ENCODE measurements around the gene PTGES3. TPM values are rescaled to one million over a fixed set of nuclear protein-coding genes. Genes with fewer than 3 reads are reported as not detected.
A peak's percentile ranks its signal among the peaks of the same experiment; 100 is the strongest.

The PTGES3 gene
- total RNA-seq, 2 experiments from 2014 or later, result 284 to 386 TPM

- intact Hi-C loops (cut with DNase I, micrococcal nuclease), result loop anchor here in 1 of 2 experiments (1.0 to 10.0 kb wide), 7 partner anchors 96 to 1125 kb away; partner anchors contain the start of genes CDK4, MARCHF9, NABP2 and NACA
- Mint-ChIP-seq H3K4me3 (peak overlapping the region; percentile 96), H3K27ac (peak overlapping the region; percentile 93), H3K36me3 (ENCODE audit: low read depth) (peaks cover 32% of the 10 kb centered on the region), H3K9me3 (ENCODE audit: low read depth) (no peaks in the 10 kb centered on the region), H3K27me3 (no peaks in the 10 kb centered on the region), H3K4me1 (peaks cover 73% of the 10 kb centered on the region)
- ChIA-PET POLR2A (interaction anchor here (1.9 to 2.0 kb wide), 2 partner anchors 55 to 59 kb away, joined by 12 to 14 read pairs; partner anchors contain the start of gene PTGES3), CTCF (interaction anchor here (0.6 to 2.1 kb wide), 9 partner anchors 8 to 437 kb away, joined by 3 to 16 read pairs (median 4); no protein-coding TSS in a partner anchor)
- DNase-seq (peak; percentile 69), ATAC-seq (peak; percentile 31)
Measured at GRCh38 chr12:56629459-56630179, 58.5 kb downstream of the PTGES3 start.

DNA sequence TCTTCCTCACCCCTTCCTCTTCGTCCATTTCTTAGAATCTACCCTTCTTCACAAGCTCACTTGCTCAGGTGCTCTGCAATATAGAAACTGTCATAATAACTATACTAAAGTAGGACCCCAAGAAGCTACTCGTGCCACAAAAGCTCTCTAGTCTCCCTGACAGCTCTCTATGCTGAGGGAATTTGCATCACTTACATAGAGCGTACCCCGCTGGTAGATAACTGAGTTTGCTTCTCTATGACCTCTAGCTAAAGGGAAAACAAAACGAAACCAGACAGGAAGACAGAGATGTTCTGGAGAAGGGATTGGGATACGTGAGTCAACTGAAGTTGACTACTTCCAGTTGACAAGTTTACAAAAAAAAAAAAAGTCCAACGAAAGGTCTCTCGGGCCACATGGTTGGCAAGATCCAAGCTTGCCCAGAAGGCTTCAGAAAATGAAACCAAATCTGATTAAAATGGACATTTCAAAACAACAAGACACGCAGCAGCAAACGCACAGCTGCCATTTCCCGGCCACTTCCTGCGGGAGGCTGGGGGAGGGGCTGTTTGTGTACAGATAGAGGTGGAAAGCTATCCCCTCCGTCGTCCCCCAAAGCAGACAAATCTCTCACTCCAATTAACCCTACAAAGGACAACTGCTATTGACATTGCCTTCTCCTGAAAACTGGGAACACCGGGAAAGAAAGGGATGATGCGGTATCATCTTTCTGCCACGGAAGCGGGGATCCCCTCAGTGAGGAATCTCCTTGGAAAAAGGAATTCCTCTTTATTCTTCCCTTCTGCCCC is 59.2 kb downstream of the PTGES3 start:
- Mint-ChIP-seq H3K4me3 (peak overlapping the region; percentile 96), H3K27me3 (no peaks in the 10 kb centered on the region), H3K27ac (peak overlapping the region; percentile 93), H3K36me3 (ENCODE audit: low read depth) (peaks cover 34% of the 10 kb centered on the region), H3K4me1 (peaks cover 74% of the 10 kb centered on the region), H3K9me3 (ENCODE audit: low read depth) (no peaks in the 10 kb centered on the region)
- DNase-seq (peak; percentile 78), ATAC-seq (peak; percentile 15)
- intact Hi-C loops (cut with DNase I, micrococcal nuclease), result loop anchor here in 1 of 2 experiments (1.0 kb wide), 1 partner anchor 7 kb away; no protein-coding TSS in a partner anchor
- ChIA-PET POLR2A (interaction anchor here (0.6 to 2.0 kb wide), 6 partner anchors 8 to 96 kb away, joined by 3 to 14 read pairs (median 8); partner anchors contain the start of genes NACA and PTGES3), CTCF (interaction anchor here (0.6 to 2.1 kb wide), 15 partner anchors 8 to 436 kb away, joined by 3 to 16 read pairs (median 4); partner anchors contain the start of gene ATP5F1B)

DNA sequence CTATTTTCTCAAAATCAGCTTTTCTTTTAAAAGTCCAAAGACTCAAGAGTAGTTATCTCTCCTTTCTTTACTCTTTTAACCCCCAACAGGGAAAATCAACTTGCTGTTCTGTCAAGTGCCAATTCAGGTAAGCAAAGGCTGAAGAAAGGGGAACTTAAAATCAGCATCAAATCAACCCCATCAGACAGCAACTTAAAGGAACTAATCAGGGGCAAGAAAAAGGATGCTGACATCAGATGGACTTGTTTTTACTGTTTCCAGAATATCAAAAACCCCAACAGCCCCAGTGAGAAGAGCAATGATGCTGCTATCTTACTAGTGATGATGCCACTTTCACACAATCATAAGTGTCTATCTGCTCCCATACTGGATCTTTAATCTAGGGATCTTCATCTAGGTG is 61.4 kb downstream of the PTGES3 start:
- Mint-ChIP-seq H3K4me1 (peaks cover 67% of the 10 kb centered on the region), H3K27me3 (no peaks in the 10 kb centered on the region), H3K36me3 (ENCODE audit: low read depth) (peaks cover 41% of the 10 kb centered on the region), H3K27ac (peak overlapping the region; percentile 74), H3K9me3 (ENCODE audit: low read depth) (no peaks in the 10 kb centered on the region), H3K4me3 (no peak overlapping the region)
- ATAC-seq (no peak), DNase-seq (no peak)
- ChIA-PET POLR2A (interaction anchor here (0.6 kb wide), 2 partner anchors 42 to 100 kb away, joined by 3 read pairs; no protein-coding TSS in a partner anchor), CTCF (interaction anchor here (0.8 to 1.3 kb wide), 2 partner anchors 10 to 35 kb away, joined by 3 to 7 read pairs; no protein-coding TSS in a partner anchor)
- intact Hi-C loops (cut with DNase I, micrococcal nuclease), result no loop called here

DNA sequence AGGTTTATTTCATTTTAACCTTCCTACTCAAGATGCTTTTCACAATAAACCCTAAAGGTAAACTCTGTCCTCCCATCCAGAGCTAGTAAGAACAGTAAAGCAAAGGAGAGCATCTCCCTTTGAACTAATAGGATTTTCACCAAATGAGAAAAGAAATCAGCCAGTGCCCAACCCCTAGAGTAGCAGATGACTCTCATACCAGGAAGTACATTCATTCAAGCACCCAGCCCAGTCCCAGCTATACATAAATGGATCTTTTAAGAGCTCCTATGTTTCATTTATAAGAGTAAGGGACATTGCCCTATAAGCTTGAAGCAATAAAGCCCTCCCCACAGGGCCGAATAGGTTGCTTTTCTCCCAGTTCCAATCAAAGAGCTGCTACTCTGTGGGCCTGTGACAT is 65.5 kb downstream of the PTGES3 start:
- peak; percentile 84 for ATAC-seq
- Mint-ChIP-seq H3K27me3 (no peaks in the 10 kb centered on the region), H3K27ac (peak overlapping the region; percentile 7), H3K4me3 (no peak overlapping the region), H3K36me3 (ENCODE audit: low read depth) (peaks cover 35% of the 10 kb centered on the region), H3K4me1 (peaks cover 55% of the 10 kb centered on the region), H3K9me3 (ENCODE audit: low read depth) (no peaks in the 10 kb centered on the region)
- ChIA-PET POLR2A (no interaction called here), CTCF (interaction anchor here (1.0 to 3.9 kb wide), 2 partner anchors 14 to 31 kb away, joined by 3 to 22 read pairs; no protein-coding TSS in a partner anchor)
- intact Hi-C loops (cut with DNase I, micrococcal nuclease), result no loop called here
- no peak for DNase-seq

DNA sequence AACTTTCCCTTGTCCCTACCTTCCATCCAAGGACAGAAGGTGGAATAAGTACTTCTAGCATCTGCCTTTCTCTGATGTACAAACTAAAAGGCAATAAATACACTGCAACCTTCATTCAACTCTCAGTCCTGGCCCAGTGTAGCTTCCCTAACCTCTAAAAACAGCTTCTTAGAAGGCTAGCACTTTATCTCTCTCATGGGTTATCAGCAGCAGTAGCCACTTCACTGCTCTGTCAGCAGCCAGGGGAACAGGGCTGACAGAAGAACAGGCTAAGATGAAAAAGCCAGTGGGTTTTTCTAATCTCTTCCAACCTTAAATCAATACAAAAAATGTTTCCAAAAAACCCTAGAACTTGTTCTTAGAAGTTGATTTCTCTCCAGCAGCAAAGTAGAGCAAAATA is 71.2 kb downstream of the PTGES3 start:
- no peak overlapping the region for H3K4me3 Mint-ChIP-seq
- no peaks in the 10 kb centered on the region for H3K9me3 Mint-ChIP-seq (ENCODE audit: low read depth)
- H3K27me3 Mint-ChIP-seq, result no peaks in the 10 kb centered on the region
- peak overlapping the region; percentile 53 for H3K27ac Mint-ChIP-seq
- ChIA-PET POLR2A (no interaction called here), CTCF (interaction anchor here (0.6 to 1.4 kb wide), 2 partner anchors 12 to 144 kb away, joined by 3 to 11 read pairs; no protein-coding TSS in a partner anchor)
- DNase-seq, result no peak
- intact Hi-C loops (cut with DNase I, micrococcal nuclease), result no loop called here
- peaks cover 57% of the 10 kb centered on the region for H3K36me3 Mint-ChIP-seq (ENCODE audit: low read depth)
- H3K4me1 Mint-ChIP-seq, result peaks cover 14% of the 10 kb centered on the region
- ATAC-seq, result no peak

- H3K36me3 Mint-ChIP-seq (ENCODE audit: low read depth), result peaks cover 63% of the 10 kb centered on the region
- intact Hi-C loops (cut with DNase I, micrococcal nuclease), result no loop called here
- no peak overlapping the region for H3K27ac Mint-ChIP-seq
Measured at GRCh38 chr12:56616244-56616643, 71.8 kb downstream of the PTGES3 start.

GRCh38 chr12:56614627-56615026 is 73.5 kb downstream of the PTGES3 start:
- Mint-ChIP-seq H3K27me3 (no peaks in the 10 kb centered on the region), H3K9me3 (ENCODE audit: low read depth) (no peaks in the 10 kb centered on the region), H3K4me3 (no peak overlapping the region), H3K27ac (no peak overlapping the region), H3K4me1 (peaks cover 8% of the 10 kb centered on the region), H3K36me3 (ENCODE audit: low read depth) (peaks cover 66% of the 10 kb centered on the region)
- ATAC-seq (no peak), DNase-seq (no peak)
- CTCF ChIA-PET, result interaction anchor here (0.6 kb wide), 1 partner anchor 12 kb away, joined by 3 read pairs; no protein-coding TSS in a partner anchor
- intact Hi-C loops (cut with DNase I, micrococcal nuclease), result no loop called here
- POLR2A ChIA-PET, result no interaction called here

More at GRCh38 chr12:56616244-56616643, 71.8 kb downstream of the PTGES3 start:
- POLR2A ChIA-PET, result no interaction called here
- Mint-ChIP-seq H3K4me3 (no peak overlapping the region), H3K4me1 (peaks cover 14% of the 10 kb centered on the region), H3K27me3 (no peaks in the 10 kb centered on the region), H3K9me3 (ENCODE audit: low read depth) (no peaks in the 10 kb centered on the region)
- DNase-seq (no peak), ATAC-seq (no peak)
- CTCF ChIA-PET, result interaction anchor here (0.6 to 1.4 kb wide), 3 partner anchors 13 to 143 kb away, joined by 3 to 11 read pairs (median 3); no protein-coding TSS in a partner anchor

Other genes starting within 250 kb of the PTGES3 start
- 10 to 100 TPM; 46.3 to 47.3 TPM for gene TIMELESS, start 238.9 kb downstream of the PTGES3 start, total RNA-seq
- gene MIP, start 233.6 kb downstream of the PTGES3 start, total RNA-seq, result not detected
- 1 to 10 TPM; 3.1 TPM for gene SPRYD4, start 219.7 kb downstream of the PTGES3 start, total RNA-seq
- gene GLS2, start 200.1 kb downstream of the PTGES3 start, total RNA-seq, result 1 to 10 TPM; 8.7 TPM
- gene RBMS2, start 166.5 kb downstream of the PTGES3 start, total RNA-seq, result 1 to 10 TPM; 5.0 to 7.0 TPM
- 100 to 1,000 TPM in 1 of 2 experiments, 10 to 100 TPM in 1; 79.4 to 129 TPM for gene BAZ2A, start 58.0 kb downstream of the PTGES3 start, total RNA-seq
- gene ATP5F1B, start 42.3 kb downstream of the PTGES3 start, total RNA-seq, result 100 to 1,000 TPM; 756 to 818 TPM
- 1,000 to 10,000 TPM; 1,215 to 1,231 TPM for gene NACA, start 37.0 kb upstream of the PTGES3 start, total RNA-seq
- gene PRIM1, start 64.0 kb upstream of the PTGES3 start, total RNA-seq, result 10 to 100 TPM; 81.3 to 83.7 TPM
- 1 to 10 TPM; 2.6 to 5.1 TPM for gene HSD17B6, start 75.0 kb upstream of the PTGES3 start, total RNA-seq
- not detected for gene SDR9C7, start 246.1 kb upstream of the PTGES3 start, total RNA-seq